GM08714 (cell line): ENCODE results near the gene CHERP.

Experiments used
- H3K4me3 ChIP-seq: fragments of 200-500 bp; sonication (Bioruptor generic); 2 replicates; pipeline ENCODE4 v1.5.1; 2014; ENCODE audit warnings: mild to moderate bottlenecking, low read length, inconsistent platforms
- ZNF274 ChIP-seq: IDR thresholded peaks from 2 replicates; pipeline ENCODE4 v1.6.1; 2012; ENCODE audit warnings: mild to moderate bottlenecking, low read depth, low read length

The CHERP gene

GRCh38 chr19:16540948-16541347 lies 1.3 kb downstream of the CHERP start:
- no peak for TF ChIP-seq ZNF274
- peak overlapping the region; percentile 87 for H3K4me3 ChIP-seq

DNA sequence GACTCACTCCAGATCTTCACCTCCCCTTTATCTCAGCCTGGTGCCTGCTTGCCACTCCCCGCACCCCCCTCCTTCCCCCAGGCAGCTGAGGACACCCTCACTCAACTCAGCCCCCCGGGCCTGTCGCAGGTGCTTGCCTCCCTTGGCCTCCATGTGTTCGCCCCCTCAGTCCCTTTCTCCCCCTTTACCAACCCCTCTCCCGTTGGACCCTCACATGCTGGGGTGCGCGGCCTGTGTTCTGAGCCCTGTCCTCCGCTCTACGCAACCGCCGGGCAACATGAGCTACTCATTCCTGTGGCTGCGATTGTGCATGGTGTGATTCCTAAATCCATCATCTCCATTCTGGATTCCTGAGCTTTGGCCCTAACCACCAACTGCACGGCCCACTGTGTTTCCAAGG lies 5.1 kb downstream of the CHERP start:
- no peak overlapping the region for H3K4me3 ChIP-seq
- no peak for TF ChIP-seq ZNF274

DNA sequence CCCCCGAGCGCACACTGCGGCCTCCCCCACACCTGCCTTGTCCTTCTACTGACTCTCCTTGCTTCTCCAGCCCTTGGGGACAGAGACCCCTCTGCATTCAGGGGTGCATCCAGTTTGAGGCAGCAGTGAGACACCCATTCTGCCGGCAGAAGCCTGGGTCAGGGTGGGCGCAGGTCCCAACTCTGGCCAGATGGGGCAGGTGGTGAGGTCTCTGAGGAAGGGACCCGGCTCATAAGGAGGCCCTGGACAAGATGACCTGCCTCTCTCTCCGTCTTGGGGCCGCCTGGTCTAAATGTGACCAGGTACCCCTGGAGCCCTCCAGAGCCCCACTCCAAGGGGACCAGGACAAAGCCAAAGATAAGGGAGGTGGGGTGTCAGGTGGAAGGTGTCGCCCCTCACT lies 6.1 kb downstream of the CHERP start:
- no peak for TF ChIP-seq ZNF274
- no peak overlapping the region for H3K4me3 ChIP-seq

GRCh38 chr19:16535381-16535780 lies 6.9 kb downstream of the CHERP start:
- no peak for TF ChIP-seq ZNF274
- H3K4me3 ChIP-seq, result no peak overlapping the region

- no peak overlapping the region for H3K4me3 ChIP-seq
- no peak for TF ChIP-seq ZNF274
Measured at GRCh38 chr19:16532440-16533234, 9.6 kb downstream of the CHERP start.

DNA sequence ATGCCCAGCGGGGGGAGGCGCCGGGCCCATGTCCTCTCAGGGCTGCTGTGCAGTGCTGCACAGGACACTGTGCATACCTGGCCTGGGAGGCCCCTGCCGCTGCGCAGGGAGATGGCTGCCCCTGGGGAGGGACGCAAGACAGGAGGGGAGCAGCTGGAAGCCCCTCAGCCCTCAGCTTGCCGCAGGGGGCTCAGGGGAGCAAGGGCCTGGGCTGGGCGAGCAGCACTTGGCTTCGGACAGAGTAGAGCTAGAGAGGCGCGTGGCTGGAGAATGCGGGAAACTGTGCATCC lies 10.9 kb downstream of the CHERP start:
- H3K4me3 ChIP-seq, result no peak overlapping the region
- TF ChIP-seq ZNF274, result no peak

DNA sequence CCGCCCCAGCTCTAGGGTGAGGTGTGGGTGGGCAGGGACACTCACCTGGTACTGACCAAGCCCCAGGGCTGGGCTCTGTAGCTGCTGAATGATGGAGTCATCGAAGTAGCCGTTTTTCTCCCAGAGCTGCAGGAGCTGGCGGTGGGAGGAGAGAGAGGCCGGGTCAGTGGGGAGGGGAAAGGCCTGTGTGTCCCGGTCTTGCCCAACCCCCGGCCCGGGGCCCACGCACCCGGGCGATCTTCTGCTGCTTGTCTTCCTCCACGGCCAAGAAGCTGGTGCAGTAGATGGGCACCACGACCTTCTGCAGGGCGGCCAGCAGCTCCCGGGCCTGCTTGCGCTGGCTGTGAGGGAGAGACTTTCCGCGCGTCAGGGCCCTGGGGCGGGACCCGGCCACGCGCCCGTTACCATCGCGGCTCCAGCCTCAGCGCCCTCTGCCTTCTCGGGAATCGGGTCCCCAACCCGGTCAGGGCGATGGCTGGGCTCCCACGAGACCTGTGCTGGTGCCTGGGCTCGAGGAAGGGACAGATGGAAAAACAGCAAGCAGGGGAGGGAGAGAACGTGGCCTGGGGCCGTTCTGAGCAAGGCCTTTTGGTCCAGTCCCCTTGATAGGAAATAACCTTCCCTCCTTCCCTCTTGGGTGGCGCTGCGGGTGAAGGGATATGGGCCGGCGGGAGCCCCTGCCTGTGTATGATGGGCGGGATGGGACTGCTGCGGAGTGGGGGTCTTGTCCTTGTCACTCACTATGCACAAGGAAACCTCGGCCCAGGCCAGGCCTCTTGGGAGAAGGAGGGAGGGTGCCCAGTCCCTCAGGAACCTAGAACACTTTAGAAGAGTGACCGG lies 11.5 kb downstream of the CHERP start:
- no peak overlapping the region for H3K4me3 ChIP-seq
- TF ChIP-seq ZNF274, result no peak

GRCh38 chr19:16529466-16530144 lies 12.6 kb downstream of the CHERP start:
- TF ChIP-seq ZNF274, result no peak
- no peak overlapping the region for H3K4me3 ChIP-seq

GRCh38 chr19:16527971-16528521 lies 14.2 kb downstream of the CHERP start:
- H3K4me3 ChIP-seq, result no peak overlapping the region
- TF ChIP-seq ZNF274, result no peak

DNA sequence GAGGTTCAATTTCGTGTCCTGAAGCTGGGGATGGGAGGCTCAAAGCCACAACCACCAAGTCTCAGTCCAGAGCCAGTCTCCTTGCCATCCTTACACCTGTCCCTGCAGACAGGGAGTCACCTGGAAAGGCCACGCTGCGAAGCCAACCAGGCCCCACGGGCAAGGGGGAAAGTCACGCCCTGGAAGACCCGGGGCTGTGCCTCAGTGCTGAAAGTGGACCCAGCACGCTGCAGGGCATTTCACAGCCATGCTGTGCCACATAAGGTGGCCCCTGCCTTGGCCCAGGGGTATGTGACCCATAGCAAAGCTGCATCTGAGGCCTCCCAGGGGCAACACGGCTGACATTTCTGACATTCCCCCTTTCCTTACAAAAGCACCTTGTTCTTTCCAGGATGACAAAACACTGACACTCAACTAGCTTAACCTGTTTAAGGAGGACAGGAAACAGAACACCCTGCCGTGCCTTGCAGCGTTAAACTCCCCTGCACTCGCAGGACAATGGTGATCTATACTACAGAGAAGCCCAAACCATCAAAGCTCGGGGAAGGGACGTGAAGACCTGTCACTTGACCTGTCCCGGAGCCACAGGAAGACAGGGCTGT lies 14.8 kb downstream of the CHERP start:
- no peak overlapping the region for H3K4me3 ChIP-seq
- no peak for TF ChIP-seq ZNF274

DNA sequence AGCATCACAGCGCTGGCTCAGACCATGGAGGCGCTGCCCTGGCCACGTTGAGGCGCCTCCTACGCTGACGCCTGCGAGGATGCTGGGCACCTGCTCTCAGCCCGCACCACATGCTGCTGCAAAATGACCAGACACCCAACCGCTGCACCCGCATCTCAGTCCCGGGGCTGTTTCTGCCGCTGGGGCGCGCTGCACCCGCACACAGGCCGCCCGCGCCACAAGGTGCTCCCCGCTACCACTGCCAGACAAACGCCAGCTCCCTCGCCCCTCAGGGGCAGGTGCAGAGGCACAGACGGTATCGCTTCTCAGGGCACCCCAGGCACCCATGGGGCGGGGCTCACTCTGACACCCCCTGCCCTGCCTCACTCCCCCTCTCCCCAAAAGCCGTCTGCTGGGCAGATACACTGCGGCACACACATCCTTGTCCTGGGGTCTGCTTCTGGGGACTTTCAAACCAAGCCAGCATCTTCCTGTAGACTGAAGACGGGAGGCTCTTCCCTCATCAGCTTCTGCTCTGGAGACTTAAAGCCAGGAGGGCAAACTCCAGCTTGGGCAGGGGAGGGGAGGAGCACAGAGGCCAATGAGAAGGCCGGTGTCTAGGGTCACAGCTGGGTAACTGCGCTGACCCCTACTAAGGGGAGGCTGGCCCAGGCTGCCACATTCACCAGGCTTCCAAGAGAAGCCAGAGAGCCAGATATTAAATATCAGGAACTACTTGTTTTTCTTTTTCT lies 16.3 kb downstream of the CHERP start:
- no peak for TF ChIP-seq ZNF274

DNA sequence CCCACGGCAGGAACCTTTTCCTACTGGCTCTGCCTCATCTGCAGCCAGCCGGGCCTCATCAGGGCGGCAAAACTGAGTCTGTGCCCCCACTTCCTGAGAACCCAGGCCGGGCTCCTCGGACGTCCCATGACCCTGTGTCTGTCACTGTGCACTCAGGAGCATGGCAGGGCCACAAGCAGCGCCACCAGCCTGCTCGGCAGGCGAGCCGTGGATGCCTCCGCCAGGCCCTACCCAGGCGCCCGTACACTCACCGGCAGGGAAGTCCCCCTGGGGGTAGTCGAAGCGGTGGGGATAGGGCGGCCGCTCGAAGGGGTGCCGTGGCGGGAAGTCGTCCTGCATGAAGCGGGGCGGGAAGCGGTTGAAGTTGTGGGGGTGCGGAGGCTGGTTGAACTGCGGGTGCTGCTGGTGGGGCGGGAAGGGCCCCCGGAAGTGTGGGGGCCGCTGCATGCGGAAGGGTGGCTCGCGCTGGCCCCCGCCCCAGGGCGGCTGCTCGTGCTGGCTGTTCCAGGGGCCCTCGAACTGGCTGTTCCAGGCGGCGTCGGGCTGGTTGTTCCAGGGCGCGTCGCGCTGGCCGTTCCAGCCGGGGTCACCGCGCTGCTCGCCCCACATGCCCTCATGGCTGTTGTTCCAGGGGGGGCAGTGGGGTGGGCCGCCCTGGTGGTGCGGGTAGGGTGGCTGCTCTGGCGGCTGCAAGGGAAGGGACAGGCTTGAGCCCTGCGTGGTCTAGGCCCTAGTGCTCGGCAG lies 17.1 kb downstream of the CHERP start:
- no peak overlapping the region for H3K4me3 ChIP-seq
- no peak for TF ChIP-seq ZNF274

More for the DNA sequence above, 16.3 kb downstream of the CHERP start:
- no peak overlapping the region for H3K4me3 ChIP-seq
